Measurements from ENCODE around the gene ABHD15.

DNA sequence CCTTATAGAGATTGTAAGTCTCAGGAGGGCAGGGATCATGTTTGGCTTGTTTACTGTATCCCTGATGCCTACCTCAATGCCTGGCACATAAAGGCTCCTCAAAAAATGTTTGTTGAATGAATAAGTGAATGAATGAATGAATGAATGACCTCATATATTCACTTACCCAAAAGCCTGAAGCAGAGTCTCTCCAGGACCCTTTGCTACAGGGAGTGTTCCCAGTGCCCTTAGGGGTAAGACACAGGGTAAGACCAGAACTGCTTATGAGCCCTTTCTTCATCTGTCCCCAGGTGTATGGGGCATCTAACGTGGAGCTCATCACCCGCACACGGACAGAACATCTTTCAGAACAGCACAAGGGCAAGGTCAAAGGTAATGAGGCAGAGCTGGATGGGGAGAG is 43.6 kb upstream of the ABHD15 start:
- TF ChIP-seq, protein P1, sequence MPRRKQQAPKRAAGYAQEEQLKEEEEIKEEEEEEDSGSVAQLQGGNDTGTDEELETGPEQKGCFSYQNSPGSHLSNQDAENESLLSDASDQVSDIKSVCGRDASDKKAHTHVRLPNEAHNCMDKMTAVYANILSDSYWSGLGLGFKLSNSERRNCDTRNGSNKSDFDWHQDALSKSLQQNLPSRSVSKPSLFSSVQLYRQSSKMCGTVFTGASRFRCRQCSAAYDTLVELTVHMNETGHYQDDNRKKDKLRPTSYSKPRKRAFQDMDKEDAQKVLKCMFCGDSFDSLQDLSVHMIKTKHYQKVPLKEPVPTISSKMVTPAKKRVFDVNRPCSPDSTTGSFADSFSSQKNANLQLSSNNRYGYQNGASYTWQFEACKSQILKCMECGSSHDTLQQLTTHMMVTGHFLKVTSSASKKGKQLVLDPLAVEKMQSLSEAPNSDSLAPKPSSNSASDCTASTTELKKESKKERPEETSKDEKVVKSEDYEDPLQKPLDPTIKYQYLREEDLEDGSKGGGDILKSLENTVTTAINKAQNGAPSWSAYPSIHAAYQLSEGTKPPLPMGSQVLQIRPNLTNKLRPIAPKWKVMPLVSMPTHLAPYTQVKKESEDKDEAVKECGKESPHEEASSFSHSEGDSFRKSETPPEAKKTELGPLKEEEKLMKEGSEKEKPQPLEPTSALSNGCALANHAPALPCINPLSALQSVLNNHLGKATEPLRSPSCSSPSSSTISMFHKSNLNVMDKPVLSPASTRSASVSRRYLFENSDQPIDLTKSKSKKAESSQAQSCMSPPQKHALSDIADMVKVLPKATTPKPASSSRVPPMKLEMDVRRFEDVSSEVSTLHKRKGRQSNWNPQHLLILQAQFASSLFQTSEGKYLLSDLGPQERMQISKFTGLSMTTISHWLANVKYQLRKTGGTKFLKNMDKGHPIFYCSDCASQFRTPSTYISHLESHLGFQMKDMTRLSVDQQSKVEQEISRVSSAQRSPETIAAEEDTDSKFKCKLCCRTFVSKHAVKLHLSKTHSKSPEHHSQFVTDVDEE (CRISPR knock-in tag; IDR thresholded peaks at IDR 0.05): no peak
- no peak for TF ChIP-seq TCF4 (CRISPR knock-in tag; IDR thresholded peaks at IDR 0.05; ENCODE audit: borderline replicate concordance)
- TF ChIP-seq ZNF70 (CRISPR knock-in tag; IDR thresholded peaks at IDR 0.05): no peak
- no peak for TF ChIP-seq SNAI2 (CRISPR knock-in tag; IDR thresholded peaks at IDR 0.05)
- no peak for TF ChIP-seq CSDC2 (CRISPR knock-in tag; IDR thresholded peaks at IDR 0.05)
- no peak for TF ChIP-seq GLIS3 (CRISPR knock-in tag; IDR thresholded peaks at IDR 0.05)
- no peak for TF ChIP-seq ISL1 (CRISPR knock-in tag; IDR thresholded peaks at IDR 0.05)
- no peak for TF ChIP-seq ARNTL (CRISPR knock-in tag; IDR thresholded peaks at IDR 0.05; ENCODE audit: borderline replicate concordance, low read depth)
- TF ChIP-seq RARB (CRISPR knock-in tag; IDR thresholded peaks at IDR 0.05): no peak
- TF ChIP-seq ZNF565 (CRISPR knock-in tag; conservative IDR thresholded peaks at IDR 0.05; ENCODE audit: low read depth): no peak
- no peak for TF ChIP-seq PATZ1 (CRISPR knock-in tag; IDR thresholded peaks at IDR 0.05; ENCODE audit: borderline replicate concordance)

Data from SK-N-SH treated with all-trans-retinoic acid at 6 μM for 48 hours (cell line).